Ishikawa (cell line): ENCODE results near the gene NAB1.

ENCODE experiments used
- CEBPB ChIP-seq: IDR thresholded peaks from 2 replicates; pipeline ENCODE4 v1.6.1; 2012
- CREB1 ChIP-seq: IDR thresholded peaks from 2 replicates; pipeline ENCODE4 v1.6.1; 2012; ENCODE audit warnings: low read depth
- EGR1 ChIP-seq: IDR thresholded peaks from 2 replicates; pipeline ENCODE4 v1.6.1; 2012
- EP300 ChIP-seq: IDR thresholded peaks from 2 replicates; pipeline ENCODE4 v1.6.1; 2012; ENCODE audit warnings: borderline replicate concordance
- FOXM1 ChIP-seq: IDR thresholded peaks from 2 replicates; pipeline ENCODE4 v1.6.1; 2012; ENCODE audit warnings: low read depth, borderline replicate concordance
- MAX ChIP-seq: IDR thresholded peaks from 2 replicates; pipeline ENCODE4 v1.6.1; 2012
- NFIC ChIP-seq: IDR thresholded peaks from 2 replicates; pipeline ENCODE4 v1.6.1; 2012
- RAD21 ChIP-seq: IDR thresholded peaks from 2 replicates; pipeline ENCODE4 v1.6.1; 2012; ENCODE audit warnings: low read depth
- REST ChIP-seq: IDR thresholded peaks from 2 replicates; pipeline ENCODE4 v1.6.1; 2012; ENCODE audit warnings: low read depth, mild to moderate bottlenecking
- TAF1 ChIP-seq: IDR thresholded peaks from 2 replicates; pipeline ENCODE4 v1.6.1; 2012; ENCODE audit warnings: low read depth, mild to moderate bottlenecking
- TCF12 ChIP-seq: IDR thresholded peaks from 2 replicates; pipeline ENCODE4 v1.6.1; 2012; ENCODE audit warnings: low read depth
- TEAD4 ChIP-seq: IDR thresholded peaks from 2 replicates; pipeline ENCODE4 v1.6.1; 2012
- USF1 ChIP-seq: IDR thresholded peaks from 2 replicates; pipeline ENCODE4 v1.6.1; 2012
- YY1 ChIP-seq: IDR thresholded peaks from 2 replicates; pipeline ENCODE4 v1.6.1; 2012; ENCODE audit warnings: low read depth
- ZBTB7A ChIP-seq: IDR thresholded peaks from 2 replicates; pipeline ENCODE4 v1.6.1; 2012; ENCODE audit warnings: low read depth

Gene NAB1

GRCh38 chr2:190717306-190717705 lies 68.4 kb downstream of the NAB1 start:
- TF ChIP-seq TCF12: no peak
- TF ChIP-seq CREB1: no peak
- no peak for TF ChIP-seq YY1
- TF ChIP-seq REST: no peak
- TF ChIP-seq MAX: no peak
- no peak for TF ChIP-seq ZBTB7A
- no peak for TF ChIP-seq FOXM1
- TF ChIP-seq EP300: no peak

GRCh38 chr2:190717764-190718651 lies 69.1 kb downstream of the NAB1 start:
- TF ChIP-seq YY1 (no peak), USF1 (no peak), CEBPB (no peak), FOXM1 (no peak), MAX (no peak), EP300 (no peak), NFIC (no peak), TEAD4 (no peak)

GRCh38 chr2:190718652-190719526 lies 70.0 kb downstream of the NAB1 start:
- TF ChIP-seq NFIC (no peak), TEAD4 (0 out of 2 replicates have a peak, but pooled peaks have one; percentile 5)

GRCh38 chr2:190720276-190720675 lies 71.4 kb downstream of the NAB1 start:
- TF ChIP-seq YY1: no peak
- TF ChIP-seq TCF12: no peak
- no peak for TF ChIP-seq NFIC
- TF ChIP-seq FOXM1: no peak
- TF ChIP-seq TEAD4: no peak
- no peak for TF ChIP-seq CEBPB
- no peak for TF ChIP-seq REST
- no peak for TF ChIP-seq ZBTB7A
- TF ChIP-seq EGR1: no peak
- no peak for TF ChIP-seq EP300
- TF ChIP-seq RAD21: no peak

- TF ChIP-seq USF1: no peak
- TF ChIP-seq ZBTB7A: no peak
- TF ChIP-seq FOXM1: no peak
- TF ChIP-seq EGR1: no peak
- no peak for TF ChIP-seq TEAD4
- no peak for TF ChIP-seq NFIC
- no peak for TF ChIP-seq EP300
- no peak for TF ChIP-seq TCF12
- TF ChIP-seq CEBPB: no peak
- no peak for TF ChIP-seq CREB1
- TF ChIP-seq TAF1: no peak
- no peak for TF ChIP-seq REST
- TF ChIP-seq YY1: no peak
- no peak for TF ChIP-seq RAD21
These were observed 71.8 kb downstream of the NAB1 start for GRCh38 chr2:190720691-190721090.
